Lung (tissue), 12 donors: Measurements from ENCODE around the gene ERGIC3. TPM values are rescaled to one million over a fixed set of nuclear protein-coding genes. Genes with fewer than 3 reads are reported as not detected.
"Not testable (repeated sequence)": the region's sequence is repeated elsewhere in the genome, so short reads cannot be mapped to it uniquely, and the experiment has no call there.

Source experiments
- ATAC-seq: fragments of 200-7000 bp; cut with Tn5 transposase; one replicate; pipeline ENCODE4 v1.9.1; 2020; ENCODE audit warnings: moderate number of reproducible peaks; ENCODE audit not compliant: insufficient read depth, low FRiP score
- DNase-seq, 3 donors: peaks; one replicate each; pipeline ENCODE4 v3.0.0-alpha.2; 2013 to 2017
- H3K27ac ChIP-seq, 2 donors: one replicate each; pipeline ENCODE4 v1.5.1; 2013; ENCODE audit warnings: mild to moderate bottlenecking in 2 of 2, moderate library complexity in 2 of 2, control low read depth in 1 of 2, inconsistent platforms in 1 of 2, low read depth in 1 of 2, low read length in 1 of 2
- H3K27me3 ChIP-seq, 3 donors: one replicate each; pipeline ENCODE4 v1.5.1; 2013; ENCODE audit warnings: low read length in 2 of 3; ENCODE audit not compliant: control insufficient read depth in 3 of 3, insufficient read depth in 3 of 3
- H3K36me3 ChIP-seq, 4 donors: one replicate each; pipeline ENCODE4 v1.5.1; 2013; ENCODE audit warnings: low read length in 4 of 4, mild to moderate bottlenecking in 1 of 4, moderate library complexity in 1 of 4; ENCODE audit not compliant: control insufficient read depth in 4 of 4, insufficient read depth in 4 of 4
- H3K4me1 ChIP-seq, 5 donors: one replicate each; pipeline ENCODE4 v1.5.1; 2013; ENCODE audit warnings: low read length in 5 of 5, mild to moderate bottlenecking in 2 of 5, moderate library complexity in 1 of 5; ENCODE audit not compliant: control insufficient read depth in 5 of 5, insufficient read depth in 5 of 5
- H3K4me3 ChIP-seq: one replicate; pipeline ENCODE4 v1.5.1; 2013; ENCODE audit warnings: mild to moderate bottlenecking, control low read depth, moderate library complexity
- H3K9ac ChIP-seq, 2 donors: one replicate each; pipeline ENCODE4 v1.5.1; 2013; ENCODE audit warnings: low read length in 2 of 2, control low read depth in 1 of 2; ENCODE audit not compliant: insufficient read depth in 1 of 2
- H3K9me3 ChIP-seq, 4 donors: one replicate each; pipeline ENCODE4 v1.5.1; 2013; ENCODE audit warnings: low read length in 3 of 4, mild to moderate bottlenecking in 1 of 4, moderate library complexity in 1 of 4; ENCODE audit not compliant: control insufficient read depth in 4 of 4, insufficient read depth in 3 of 4
- WGBS, 2 donors: extraction: QIAGEN DNeasy Blood & Tissue Kit; methylation state at CpG; one replicate each; pipeline ENCODE4 v1.1.7; 2013; 5-methylcytosine and 5-hydroxymethylcytosine counted together
- polyA plus RNA-seq, 2 donors: library from polyadenylated mRNA; stranded (reverse); fragments of 200-250 nt; gene quantifications; one replicate each; pipeline ENCODE4 v1.2.1, GENCODE V29; 2013
- total RNA-seq, 2 donors: library from RNA; depleted of rRNA in 1 of 2; stranded (reverse); fragments of >200 nt in 1 of 2; gene quantifications; one replicate each; pipeline ENCODE4 v1.2.1, GENCODE V29; 2014 to 2021
- TF ChIP-seq, protein P1 (sequence below): IDR thresholded peaks from 2 replicates; pipeline ENCODE4 v1.5.1; 2012; ENCODE audit warnings: mild to moderate bottlenecking; ENCODE audit errors: control extremely low read depth, extremely low read depth
- donor health status: control.
- donor health status: control.
- donor health status: Bipolar disorder and iron deficiency.
- donor health status: healthy.
- donor health status: DM: yes; HTN: yes; CAD: no.

The ERGIC3 gene
- total and polyA plus RNA-seq, 4 donors: 173 to 241 (median 212) TPM

DNA sequence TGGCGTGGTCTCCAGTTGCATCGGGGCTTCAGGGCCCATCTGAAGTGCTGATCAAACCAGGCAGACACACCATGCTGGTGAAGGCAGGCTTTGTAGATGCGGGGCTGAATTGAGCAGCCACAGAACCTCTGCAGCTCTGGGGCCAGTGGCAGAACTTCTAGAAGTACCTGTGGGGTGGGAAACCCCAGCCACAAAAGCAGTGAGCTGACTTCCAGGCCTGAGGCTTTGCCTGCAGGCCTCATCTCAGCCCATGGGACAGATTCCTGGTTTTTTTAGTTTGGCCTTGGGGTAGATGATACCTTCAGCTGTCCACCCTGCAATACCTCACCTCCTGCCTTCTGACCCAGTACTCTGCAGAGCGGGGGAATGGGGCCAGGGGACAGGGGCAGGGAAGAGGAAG is 26.5 kb upstream of the ERGIC3 start:
- Histone ChIP-seq H3K9me3 (no peaks in the 10 kb centered on the region), H3K36me3 (peaks cover 4 to 21% (median 12%) of the 10 kb centered on the region in 4 donors), H3K27me3 (no peaks in the 10 kb centered on the region), H3K4me3 (no peak overlapping the region), H3K4me1 (peaks cover 0 to 8% (median 0%) of the 10 kb centered on the region in 5 donors), H3K9ac (no peak overlapping the region), H3K27ac (no peak overlapping the region)
- DNase-seq (no peak), ATAC-seq (no peak)
- WGBS, 2 donors: 94 to 100% methylated on average over 4 of the region's 4 CpGs
- TF ChIP-seq, protein P1, sequence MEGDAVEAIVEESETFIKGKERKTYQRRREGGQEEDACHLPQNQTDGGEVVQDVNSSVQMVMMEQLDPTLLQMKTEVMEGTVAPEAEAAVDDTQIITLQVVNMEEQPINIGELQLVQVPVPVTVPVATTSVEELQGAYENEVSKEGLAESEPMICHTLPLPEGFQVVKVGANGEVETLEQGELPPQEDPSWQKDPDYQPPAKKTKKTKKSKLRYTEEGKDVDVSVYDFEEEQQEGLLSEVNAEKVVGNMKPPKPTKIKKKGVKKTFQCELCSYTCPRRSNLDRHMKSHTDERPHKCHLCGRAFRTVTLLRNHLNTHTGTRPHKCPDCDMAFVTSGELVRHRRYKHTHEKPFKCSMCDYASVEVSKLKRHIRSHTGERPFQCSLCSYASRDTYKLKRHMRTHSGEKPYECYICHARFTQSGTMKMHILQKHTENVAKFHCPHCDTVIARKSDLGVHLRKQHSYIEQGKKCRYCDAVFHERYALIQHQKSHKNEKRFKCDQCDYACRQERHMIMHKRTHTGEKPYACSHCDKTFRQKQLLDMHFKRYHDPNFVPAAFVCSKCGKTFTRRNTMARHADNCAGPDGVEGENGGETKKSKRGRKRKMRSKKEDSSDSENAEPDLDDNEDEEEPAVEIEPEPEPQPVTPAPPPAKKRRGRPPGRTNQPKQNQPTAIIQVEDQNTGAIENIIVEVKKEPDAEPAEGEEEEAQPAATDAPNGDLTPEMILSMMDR: no peak

DNA sequence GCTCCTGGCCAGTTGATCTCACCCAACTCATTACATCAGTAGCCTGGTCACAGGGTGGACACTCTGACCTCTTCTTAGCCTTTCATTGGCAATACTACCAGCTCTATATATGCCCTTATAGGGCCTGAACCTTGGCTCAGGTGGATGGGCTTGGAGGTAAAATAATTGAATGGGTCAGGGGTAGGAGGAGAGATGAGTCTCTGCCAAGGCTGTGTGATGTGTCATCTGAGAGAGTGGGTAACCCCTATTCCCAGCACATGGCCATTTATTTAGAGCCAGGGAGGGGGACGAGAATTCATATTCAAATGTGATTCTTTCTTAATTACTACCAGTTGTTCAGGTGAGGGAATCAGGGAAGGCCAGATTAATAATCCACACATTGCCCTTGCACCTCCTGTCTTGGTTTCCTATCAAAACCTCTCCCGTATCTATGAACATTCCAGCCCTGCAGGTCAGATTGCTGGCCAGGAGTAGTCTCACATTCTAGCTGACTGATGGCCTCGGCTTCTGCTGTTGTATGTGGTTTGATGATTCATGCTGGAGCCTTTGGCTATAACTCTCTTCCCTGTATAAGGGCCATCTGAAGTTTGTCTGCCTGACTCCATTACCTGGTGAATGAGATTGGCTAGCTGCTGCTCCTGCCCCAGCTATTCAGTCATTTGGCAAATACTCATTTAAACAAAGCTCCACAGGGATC is 25.8 kb upstream of the ERGIC3 start:
- DNase-seq: no peak
- Histone ChIP-seq H3K4me1 (peaks cover 0 to 8% (median 0%) of the 10 kb centered on the region in 5 donors), H3K9ac (no peak overlapping the region), H3K4me3 (no peak overlapping the region), H3K36me3 (peaks cover 2 to 19% (median 11%) of the 10 kb centered on the region in 4 donors), H3K27ac (no peak overlapping the region), H3K27me3 (no peaks in the 10 kb centered on the region), H3K9me3 (no peaks in the 10 kb centered on the region)
- peak; percentile 41 for ATAC-seq
- TF ChIP-seq, protein P1: no peak
- 78 to 85% methylated on average over 3 of the region's 3 CpGs for WGBS, 2 donors

GRCh38 chr20:35517125-35517524 is 24.8 kb upstream of the ERGIC3 start:
- Histone ChIP-seq H3K4me3 (no peak overlapping the region), H3K4me1 (peaks cover 0 to 8% (median 0%) of the 10 kb centered on the region in 5 donors), H3K27me3 (no peaks in the 10 kb centered on the region), H3K27ac (no peak overlapping the region), H3K9ac (no peak overlapping the region), H3K36me3 (peaks cover under 1 to 13% (median 4%) of the 10 kb centered on the region in 4 donors), H3K9me3 (no peaks in the 10 kb centered on the region)
- ATAC-seq (no peak), DNase-seq (no peak)
- TF ChIP-seq, protein P1: no peak
- 73 to 95% methylated on average over 1 of the region's 1 CpG for WGBS, 2 donors

DNA sequence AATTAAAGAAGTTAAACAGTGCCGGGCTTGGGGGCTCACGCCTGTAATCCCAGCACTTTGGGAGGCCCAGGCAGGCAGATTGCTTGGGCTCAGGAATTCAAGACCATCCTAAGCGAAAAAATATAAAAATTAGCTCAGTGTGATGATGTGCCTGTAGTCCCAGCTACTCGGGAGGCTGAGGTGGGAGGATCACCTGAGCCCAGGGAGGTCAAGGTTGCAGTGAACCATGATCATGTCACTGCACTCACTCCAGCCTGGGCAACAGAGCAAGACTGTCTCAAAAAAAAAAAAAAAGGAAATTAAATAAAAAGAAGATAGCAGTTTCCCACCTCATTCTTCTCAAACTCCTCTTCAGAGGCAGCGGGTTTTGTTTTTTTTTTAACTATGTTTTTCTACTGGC is 24.1 kb upstream of the ERGIC3 start:
- ATAC-seq, H3K4me1 ChIP-seq, H3K4me3 ChIP-seq, DNase-seq, H3K9me3 ChIP-seq, H3K27ac ChIP-seq, H3K9ac ChIP-seq, H3K27me3 ChIP-seq: not testable (repeated sequence)
- peaks cover 0 to 10% (median 1%) of the 10 kb centered on the region in 4 donors for H3K36me3 ChIP-seq
- WGBS, 2 donors: 92 to 93% methylated on average over 5 of the region's 5 CpGs
